ENCODE results near the gene HNRNPA2B1.
"Not testable (repeated sequence)": the region's sequence is repeated elsewhere in the genome, so short reads cannot be mapped to it uniquely, and the experiment has no call there.

HNRNPA2B1 gene

DNA sequence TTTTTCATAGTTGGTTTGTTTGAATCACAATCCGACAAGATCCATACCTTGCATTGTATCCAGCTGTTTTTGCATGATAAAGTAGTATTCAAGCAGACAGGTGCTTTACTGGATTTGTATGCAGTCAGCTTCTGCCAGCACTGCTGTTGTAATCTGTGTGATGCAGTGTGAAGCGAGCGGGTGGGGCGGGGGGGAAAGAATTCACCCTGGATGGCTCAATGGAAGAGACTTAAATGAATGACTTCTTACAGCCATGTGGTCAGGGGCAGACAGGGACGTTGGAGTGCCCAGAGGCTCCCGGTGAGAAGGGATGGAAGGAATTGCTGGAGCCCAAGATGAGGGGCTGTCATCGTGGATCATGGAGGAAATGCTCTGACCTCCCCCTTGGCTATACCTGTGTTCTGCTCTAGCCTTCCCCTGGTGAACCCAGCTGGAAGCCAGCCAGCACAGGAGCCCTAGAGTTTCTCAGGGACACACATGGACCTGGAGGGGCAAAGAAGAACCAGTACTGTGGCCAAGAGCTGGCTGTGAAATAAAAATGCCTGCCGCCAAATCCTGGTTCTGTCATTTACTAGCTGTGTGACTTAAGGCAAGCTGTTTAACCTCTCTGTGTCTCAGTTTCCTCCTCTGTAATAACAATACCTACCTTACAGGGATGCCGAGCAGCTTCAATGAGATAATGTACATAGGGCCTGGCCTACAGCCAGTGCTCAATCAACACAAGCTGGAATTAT, 34.4 kb downstream of the HNRNPA2B1 start:
- DNase-seq (ENCODE audit: low read depth): no peak

DNA sequence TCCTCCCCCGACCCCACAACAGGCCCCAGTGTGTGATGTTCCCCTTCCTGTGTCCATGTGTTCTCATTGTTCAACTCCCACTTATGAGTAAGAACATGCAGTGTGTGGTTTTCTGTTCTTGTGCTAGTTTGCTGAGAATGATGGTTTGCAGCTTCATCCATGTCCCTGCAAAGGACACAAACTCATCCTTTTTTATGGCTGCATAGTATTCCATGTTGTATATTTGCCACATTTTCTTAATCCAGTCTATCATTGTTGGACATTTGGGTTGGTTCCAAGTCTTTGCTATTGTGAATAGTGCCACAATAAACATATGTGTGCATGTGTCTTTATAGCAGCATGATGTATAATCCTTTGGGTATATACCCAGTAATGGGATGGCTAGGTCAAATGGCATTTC, 36.7 kb downstream of the HNRNPA2B1 start:
- DNase-seq (ENCODE audit: low read depth): not testable (repeated sequence)

DNA sequence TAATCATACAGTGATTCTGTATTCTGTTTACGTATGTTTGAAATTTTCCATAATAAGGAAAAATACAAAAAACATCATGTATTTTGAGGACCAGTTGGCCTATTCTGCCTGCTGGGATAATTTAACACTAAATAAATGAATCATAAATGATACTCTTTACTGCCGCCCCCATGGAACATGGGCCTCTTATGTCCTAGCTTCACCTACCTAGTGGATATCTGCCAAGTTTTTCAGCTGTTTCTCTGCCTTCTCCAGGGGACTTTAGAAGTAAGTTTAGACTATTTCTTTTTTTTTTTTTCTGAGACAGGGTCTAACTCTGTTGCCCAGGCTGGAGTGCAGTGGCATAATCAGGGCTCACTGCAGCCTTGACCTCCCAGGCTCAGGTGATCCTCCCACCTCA, 38.1 kb downstream of the HNRNPA2B1 start:
- DNase-seq (ENCODE audit: low read depth): no peak

DNA sequence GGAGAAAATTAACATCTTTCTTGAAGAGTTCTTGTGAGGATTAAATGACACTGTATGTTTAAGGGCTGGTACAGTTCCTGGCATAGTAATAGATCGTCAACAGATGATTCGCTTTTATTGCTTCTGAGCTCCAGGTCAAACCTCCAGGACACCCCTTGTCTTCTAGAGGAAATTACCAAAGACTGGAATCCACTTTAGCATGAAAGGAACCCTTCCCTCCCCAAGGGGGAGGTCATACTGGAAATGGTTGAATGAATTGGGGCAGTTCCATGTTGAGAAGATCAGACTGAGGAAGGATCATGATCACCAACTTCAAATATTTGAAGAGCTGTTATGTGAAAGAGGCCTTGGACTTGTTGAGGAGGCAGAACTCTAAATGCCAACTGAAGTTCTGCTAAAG, 39.6 kb downstream of the HNRNPA2B1 start:
- DNase-seq (ENCODE audit: low read depth): no peak

DNA sequence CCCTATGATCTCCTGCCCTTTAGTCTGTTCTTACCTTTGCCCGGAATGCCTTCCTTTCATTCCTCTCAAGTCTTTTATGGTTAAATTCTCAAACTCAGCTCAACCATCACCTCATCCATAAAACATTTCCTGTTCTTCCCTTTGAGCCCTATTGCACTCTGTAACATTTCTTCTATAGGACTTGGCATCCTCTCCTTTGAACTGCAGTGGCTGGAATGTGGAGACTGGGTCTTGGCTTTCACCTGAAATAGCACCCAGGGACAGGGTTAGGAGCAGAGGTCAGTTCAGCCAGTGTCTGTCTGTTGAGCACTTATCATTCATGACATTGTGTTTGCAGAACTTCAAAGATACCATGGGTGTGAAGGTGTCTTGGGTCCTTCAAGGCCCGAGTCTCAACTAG, 41.3 kb downstream of the HNRNPA2B1 start:
- no peak for DNase-seq (ENCODE audit: low read depth)

DNA sequence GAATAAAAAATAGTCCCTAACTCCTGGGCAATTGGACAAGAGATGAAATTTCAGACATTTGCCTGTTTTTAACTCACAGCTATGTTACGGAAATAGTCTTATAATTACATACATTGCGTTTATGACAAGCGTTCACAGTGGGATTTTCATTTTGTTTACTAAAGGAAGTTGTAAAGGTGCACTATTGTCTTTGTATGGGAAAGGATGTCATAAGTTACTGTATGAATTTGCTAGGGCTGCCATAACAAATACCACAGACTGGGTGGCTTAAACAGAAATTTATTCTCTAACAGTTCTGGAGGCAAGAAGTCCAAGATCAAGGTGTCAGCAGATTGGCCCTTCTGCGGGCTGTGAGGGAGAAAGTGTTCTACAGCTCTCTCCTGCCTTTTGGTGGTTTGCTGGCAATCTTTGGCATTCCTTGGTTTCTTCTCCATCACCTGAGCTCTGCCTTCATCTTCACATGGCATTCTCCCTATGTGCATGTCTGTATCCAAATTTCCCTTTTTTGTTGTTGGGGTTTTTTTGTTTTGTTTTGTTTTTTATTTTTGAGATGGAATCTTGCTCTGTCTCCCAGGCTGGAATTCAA, 42.9 kb downstream of the HNRNPA2B1 start:
- no peak for DNase-seq (ENCODE audit: low read depth)

DNA sequence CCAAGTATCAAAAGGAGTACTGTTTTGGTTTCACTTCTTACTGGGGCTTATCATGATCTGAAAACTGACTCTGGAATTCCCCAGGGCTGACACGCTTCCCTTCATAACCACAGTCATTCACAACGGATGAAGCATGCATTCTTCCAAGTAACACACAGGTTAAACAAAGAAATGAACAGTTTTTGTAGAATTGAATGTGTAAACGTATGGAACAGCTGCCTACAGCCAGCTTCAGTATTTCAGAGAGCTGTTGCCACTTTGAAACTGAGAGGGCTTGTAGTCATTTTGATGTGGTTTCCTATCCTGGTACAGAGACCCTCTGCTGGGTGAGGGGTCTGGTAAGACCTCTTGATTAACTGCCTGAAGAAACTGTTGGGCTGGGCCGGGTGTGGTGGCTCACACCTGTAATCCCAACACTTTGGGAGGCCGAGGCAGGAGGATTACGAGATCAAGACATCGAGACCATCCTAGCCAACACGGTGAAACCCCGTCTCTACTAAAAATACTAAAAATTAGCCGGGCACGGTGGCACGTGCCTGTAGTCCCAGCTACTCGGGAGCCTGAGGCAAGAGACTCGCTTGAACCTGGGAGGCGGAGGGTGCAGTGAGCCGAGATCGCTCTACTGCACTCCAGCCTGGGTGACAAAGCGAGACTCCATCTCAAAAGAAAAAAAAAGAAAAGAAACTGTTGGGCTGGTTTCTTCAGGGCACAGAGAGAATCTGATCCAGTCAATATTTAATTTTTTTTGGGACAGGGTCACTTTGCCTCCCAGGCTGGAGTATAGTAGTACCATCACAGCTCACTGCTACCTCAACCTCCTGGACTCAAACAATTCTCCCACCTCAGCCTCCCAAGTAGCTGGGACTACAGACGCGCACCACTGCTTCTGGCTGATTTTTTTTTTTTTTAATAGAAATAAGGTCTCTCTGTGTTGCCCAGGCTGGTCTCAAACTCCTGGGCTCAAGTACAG, 43.8 kb downstream of the HNRNPA2B1 start:
- DNase-seq (ENCODE audit: low read depth): no peak

DNA sequence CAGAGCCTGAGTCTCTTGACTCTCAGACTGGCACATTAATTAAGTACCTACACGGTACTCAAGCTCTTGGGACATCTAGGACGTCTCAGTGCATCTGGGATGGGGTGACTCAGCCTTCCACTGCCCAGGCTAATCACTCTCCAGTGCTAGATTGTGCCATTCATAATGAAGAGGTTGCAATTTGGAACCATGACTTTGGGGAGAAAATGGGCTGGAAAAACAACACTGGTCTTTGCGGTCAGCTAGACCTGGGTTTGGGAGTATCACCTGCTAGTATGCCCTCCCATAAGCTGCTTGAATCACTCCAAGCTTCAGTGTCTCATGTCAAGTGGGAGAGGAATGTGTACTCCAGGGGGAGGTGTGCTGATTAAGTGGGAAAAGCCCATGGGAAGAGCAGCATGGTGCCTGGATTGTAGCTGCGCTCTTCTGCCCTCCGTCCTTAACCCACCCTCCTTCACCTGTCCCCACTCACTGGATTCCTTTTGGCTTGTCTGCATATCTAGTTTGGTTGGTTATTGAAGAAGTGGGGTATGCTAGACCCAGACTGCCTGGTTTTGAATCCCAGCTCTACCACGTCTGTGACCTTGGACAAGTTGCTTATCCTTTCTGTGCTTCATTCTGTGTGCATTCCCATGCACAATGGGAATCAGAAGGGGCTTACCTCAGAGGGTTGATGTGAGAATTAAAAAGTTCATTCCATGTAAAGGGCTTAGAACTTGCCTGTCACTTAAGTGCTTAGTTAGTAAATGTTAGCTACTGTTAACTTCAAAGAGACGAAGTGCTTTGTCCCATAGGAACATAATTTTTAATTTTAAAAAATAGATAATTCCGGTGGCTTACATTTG, 44.8 kb downstream of the HNRNPA2B1 start:
- no peak for DNase-seq (ENCODE audit: low read depth)

DNA sequence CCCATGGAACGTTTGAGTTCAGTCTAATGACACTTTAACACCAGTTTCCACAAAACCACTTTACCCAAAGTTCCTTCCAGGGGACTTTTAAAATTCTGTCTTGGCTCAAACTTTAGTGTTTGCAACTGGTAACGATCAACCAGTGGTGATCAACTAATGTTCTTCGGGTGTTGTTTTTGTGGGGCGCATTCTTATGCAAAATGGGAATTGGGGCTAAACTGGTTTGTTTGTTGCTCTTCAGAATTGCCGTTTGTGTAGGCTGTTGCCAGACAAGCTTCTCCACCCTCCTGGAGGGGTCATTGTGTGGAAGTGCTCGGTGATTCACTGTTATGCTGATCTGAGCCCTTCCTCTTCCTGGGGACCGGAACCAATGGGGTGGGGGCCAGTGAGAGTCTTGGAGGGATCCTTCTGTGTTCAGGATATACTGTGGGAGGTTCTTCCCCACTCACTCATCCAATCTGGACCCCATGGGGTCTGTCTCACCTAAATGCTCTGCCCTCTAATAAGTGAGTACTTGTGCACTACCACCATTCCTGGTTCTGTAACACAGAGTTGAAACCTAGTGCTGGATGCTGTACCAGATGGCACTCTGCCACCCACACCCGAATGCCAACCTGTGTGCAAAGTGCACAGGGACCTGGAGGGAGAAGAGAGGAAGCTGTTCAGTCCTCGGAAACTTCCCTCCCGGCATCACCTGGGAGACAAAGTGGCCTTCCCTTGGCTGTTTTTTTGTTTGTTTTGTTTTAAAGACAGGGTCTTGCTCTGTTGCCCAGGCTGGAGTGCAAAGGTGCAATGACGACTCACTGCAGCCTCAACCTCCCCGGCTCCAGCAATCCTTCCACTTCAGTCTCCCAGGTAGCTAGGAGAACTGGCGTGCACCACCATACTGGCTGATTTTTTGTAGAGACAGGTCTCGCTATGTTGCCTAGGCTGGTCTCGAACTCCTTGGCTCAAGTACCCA, 46.4 kb downstream of the HNRNPA2B1 start:
- no peak for DNase-seq (ENCODE audit: low read depth)

DNA sequence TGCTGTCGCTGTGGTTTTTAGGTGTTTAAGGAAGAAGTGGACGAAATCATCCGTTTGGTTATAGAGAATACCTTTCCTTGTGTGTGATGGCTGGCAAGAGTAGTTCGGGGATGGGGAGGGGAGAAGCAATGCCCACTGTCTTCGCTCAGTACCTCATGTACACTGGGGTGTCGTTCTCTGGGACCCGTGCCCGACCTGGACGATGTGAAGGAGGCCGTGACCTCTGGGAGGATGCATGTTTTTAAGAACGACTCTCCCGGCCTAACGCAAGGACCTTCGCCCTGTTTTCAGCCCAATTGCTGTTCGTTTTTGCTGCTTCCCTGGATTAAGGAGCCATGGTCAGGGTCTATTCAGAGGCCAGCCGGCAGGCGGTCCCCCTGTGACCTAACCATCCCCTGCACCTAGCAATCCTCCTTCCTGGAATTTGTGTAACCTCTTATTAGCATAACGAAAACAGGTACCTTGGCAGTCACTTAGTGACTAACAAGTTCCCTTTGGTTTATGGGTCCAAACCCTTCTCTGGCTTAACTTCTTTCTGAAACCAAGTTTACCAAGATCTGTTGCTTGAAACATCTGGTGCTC, 47.2 kb downstream of the HNRNPA2B1 start:
- no peak for DNase-seq (ENCODE audit: low read depth)

DNA sequence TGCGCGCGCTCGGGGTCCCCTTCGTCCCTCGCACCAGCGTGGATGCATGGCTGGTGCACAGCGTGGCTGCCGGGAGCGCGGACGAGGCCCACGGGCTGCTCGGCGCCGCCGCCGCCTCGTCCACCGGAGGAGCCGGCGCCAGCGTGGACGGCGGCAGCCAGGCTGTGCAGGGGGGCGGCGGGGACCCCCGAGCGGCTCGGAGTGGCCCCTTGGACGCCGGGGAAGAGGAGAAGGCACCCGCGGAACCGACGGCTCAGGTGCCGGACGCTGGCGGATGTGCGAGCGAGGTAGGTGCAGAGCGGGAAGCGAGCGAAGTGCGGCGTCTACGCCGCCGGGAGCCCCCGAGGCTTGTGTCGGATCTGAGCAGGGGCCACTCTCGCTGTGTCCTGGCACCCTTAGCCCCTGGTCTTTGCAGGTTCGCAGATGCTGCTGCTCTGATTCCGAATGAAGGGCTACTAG, 47.7 kb downstream of the HNRNPA2B1 start:
- DNase-seq (ENCODE audit: low read depth): not testable (repeated sequence)

DNA sequence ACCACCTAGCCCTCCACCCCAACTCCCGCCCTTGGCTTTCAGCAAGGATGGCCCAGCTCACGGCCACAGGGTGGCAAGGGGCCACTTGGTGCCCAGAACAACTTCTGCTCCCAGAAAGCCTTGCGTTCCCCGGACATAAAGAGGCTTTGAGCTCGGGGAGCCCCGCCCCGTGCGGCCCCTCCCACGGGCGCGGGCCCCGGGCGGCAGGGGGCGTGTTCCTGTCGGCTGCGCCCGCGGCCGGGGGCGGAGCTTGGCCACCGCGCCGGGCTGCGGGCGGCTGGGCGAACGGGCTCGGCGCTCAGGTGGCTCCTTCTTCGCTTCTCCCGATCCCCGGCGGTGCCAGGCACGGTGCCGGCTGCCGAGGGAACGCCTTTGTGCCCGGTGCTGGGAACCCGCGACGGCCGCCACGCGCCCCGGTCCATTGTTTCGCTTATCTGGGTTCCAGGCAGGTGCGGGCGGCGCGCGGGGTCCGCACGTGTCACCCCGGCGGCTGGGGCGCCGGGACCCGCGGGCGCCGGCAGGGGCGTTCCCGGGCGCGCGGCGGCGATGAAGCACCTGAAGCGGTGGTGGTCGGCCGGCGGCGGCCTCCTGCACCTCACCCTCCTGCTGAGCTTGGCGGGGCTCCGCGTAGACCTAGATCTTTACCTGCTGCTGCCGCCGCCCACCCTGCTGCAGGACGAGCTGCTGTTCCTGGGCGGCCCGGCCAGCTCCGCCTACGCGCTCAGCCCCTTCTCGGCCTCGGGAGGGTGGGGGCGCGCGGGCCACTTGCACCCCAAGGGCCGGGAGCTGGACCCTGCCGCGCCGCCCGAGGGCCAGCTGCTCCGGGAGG, 48.4 kb downstream of the HNRNPA2B1 start, which contains the start of gene NFE2L3:
NFE2L3 (plus strand) TSS at position 246 of the 829 bp plus-strand sequence; CDS start at position 547, 301 bp downstream.
- DNase-seq (ENCODE audit: low read depth): peak; percentile 65

DNA sequence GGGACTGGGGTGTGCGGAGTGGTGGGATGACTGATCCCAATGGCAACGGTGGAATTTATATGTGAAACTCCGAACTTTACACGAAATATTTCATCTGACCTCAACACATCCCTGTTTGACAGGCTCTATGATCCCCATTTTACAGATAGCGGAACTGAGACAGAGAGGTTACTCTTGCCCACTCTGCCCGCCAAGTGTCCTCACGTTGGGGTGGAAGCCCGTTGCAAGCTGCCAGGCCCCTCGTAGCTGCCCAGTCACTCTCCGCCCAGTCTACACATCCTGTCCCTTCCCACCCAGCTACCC, 48.9 kb downstream of the HNRNPA2B1 start:
- DNase-seq (ENCODE audit: low read depth): no peak

DNA sequence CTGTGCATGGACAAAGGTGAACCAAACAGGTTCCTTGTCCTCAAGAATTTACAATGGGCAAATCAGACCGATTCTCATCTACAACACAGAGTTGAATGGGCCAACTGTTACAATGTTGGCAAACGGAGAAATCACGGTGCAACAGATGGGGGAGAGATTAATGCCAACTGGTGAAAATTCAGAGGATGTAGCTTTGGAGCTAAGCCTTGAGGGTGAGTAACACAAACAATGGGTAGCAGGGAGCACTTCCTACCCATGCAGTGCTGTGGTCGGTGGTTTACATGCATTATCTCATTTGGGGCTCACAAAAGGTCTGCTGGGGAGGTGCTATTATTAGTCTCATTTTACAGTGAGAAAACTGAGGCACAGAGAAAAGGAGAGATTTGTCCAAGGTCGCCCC, 49.5 kb downstream of the HNRNPA2B1 start:
- no peak for DNase-seq (ENCODE audit: low read depth)

DNA sequence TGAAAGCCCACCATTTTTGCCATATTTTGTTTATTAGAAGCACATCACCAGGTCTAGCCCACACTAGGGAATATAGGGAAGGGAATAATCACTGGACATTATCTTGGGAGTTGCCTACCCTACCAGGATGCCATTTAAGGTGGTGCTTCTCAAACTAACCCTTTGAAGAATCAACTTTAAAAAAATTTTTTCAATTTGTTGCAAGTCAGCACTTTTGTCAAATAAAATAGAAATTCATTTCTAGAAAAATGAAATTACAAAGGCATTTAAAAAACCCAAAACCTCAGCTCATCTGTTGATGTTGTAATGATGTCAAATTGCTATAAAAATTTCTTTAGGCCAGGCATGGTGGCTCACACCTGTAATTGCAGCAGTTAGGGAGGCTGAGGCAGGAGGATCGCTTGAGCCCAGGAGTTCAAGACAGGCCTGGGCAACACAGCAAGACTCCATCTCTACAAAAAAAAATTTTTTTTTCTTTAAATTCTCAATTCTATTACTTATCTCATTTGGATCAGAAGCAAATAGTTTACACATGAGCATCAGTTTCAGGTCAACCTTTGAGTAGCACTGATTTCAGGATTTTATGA, 51.1 kb downstream of the HNRNPA2B1 start:
- DNase-seq (ENCODE audit: low read depth): no peak

DNA sequence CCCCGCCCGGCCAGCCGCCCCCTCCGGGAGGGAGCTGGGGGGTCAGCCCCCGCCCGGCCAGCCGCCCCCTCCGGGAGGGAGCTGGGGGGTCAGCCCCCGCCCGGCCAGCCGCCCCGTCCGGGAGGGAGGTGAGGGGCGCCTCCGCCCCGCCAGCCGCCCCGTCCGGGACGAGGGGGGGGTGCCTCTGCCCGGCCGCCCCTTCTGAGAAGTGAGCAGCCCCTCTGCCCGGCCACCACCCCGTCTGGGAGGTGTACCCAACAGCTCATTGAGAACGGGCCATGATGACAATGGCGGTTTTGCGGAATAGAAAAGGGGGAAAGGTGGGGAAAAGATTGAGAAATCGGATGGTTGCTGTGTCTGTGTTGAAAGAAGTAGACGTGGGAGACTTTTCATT, 52.2 kb downstream of the HNRNPA2B1 start:
- not testable (repeated sequence) for DNase-seq (ENCODE audit: low read depth)

DNA sequence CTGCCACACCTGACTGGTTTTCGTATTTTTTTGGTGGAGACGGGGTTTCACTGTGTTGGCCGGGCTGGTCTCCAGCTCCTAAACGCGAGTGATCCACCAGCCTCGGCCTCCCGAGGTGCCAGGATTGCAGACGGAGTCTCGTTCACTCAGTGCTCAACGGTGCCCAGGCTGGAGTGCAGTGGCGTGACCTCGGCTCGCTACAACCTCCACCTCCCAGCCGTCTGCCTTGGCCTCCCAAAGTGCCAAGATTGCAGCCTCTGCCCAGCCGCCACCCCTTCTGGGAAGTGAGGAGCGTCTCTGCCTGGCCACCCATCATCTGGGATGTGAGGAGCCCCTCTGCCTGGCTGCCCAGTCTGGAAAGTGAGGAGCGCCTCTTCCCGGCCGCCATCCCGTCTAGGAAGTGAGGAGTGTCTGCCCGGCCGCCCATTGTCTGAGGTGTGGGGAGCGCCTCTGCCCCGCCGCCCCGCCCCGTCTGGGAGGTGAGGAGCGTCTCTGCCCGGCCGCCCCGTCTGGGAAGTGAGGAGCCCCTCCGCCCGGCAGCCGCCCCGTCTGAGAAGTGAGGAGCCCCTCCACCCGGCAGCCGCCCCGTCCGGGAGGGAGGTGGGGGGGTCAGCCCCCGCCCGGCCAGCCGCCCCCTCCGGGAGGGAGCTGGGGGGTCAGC, 52.8 kb downstream of the HNRNPA2B1 start:
- DNase-seq (ENCODE audit: low read depth): not testable (repeated sequence)

DNA sequence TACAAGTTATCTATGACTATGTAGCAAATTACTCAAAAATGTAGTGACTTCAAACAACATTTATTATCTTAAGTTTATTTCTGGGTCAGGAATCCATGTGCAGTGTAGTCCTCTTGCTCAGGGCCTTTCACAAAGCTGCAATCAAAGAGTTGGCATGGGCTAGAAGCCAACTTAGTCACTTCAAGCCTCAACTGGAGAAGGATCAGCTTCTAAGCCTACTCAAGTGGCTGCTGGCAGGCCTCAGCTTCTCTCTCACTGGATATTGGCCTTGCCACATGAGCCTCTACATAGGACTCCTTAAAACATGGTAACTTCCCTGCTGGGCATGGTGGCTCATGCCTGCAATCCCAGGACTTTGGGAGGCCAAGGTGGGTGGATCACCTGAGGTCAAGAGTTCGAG, 53.5 kb downstream of the HNRNPA2B1 start:
- no peak for DNase-seq (ENCODE audit: low read depth)
